NCI-H82 treated with DMSO at 0.1 percent for 48 hours (cell line): ENCODE measurements around the gene NNAT.
"Not testable (repeated sequence)": the region's sequence is repeated elsewhere in the genome, so short reads cannot be mapped to it uniquely, and the experiment has no call there.

Source experiments
- DNase-seq: peaks from one replicate; lab custom pipeline; 2025; ENCODE audit not compliant: unreplicated experiment; lab: John Stamatoyannopoulos, UW

Gene NNAT

DNA sequence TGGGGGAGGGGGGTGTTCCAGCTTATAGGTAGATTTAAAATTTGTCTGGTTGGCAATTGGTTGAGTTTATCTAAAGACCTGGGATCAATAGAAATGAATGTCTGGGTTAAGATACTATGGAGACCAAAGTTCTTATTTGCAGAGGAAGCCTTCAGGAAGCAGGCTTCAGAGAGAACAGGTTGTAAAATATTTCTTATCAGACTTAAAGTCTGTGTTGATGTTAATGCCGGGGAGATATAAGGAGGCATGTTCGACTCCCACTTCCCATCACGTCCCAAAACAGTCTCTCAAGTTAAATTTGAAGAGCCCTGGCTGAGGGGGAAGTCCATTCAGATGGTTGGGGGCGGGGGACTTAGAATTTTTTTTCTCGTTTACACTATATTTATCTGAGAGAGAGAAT, 19.0 kb downstream of the NNAT start:
- DNase-seq, result no peak

DNA sequence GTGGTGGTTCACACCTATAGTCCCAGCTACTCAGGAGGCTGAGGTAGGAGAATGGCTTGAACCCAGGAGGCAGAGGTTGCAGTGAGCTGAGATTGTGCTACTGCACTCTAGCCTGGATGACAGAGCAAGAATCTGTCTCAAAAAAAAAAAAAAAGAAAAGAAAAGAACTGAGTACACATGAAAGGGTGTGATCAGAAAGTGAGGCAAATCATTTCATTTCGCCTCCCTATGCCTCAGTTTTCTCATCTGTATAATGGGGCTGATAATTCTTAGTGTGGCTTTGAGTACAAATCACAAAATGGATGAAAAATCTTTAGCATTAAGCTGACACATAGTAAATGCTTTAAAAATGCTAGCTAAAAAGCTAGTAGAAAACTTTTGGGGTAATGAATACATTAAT, 19.8 kb downstream of the NNAT start:
- DNase-seq, result not testable (repeated sequence)

DNA sequence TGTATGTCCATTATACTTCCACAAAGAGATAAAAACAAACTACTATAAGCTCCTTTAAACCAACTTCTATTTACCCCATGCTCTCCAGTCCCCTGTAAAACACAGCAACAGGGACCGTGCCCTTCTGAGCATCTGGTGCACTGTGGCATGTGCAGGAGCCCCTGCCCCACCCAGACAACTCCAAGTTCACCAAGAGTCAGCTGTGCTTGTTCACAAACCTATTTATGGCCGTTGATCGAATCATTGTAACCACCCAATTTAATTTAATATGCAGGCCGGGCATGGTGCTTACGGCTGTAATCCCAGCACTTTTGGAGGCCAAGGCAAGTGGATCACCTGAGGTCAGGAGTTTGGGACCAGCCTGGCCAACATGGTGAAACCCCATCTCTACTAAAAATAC, 20.3 kb downstream of the NNAT start:
- DNase-seq, result no peak

DNA sequence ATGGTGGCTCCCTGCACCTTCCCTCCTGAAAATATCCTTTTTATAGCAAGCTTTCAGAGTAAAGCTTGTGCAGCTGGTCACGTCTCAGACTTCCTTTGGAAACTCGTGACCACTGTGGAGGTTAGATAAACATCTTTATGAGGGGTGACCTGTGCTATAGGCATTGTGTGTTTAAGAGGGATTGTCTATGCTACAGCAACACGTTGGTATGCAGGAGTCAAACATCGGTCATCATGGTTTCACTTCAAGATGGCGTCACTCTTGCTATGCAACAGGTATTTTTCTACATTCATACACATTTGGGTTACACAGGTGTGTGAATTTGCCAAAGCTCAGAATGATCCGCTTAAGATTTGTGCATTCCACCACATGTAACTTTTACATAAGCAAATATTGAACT, 21.2 kb downstream of the NNAT start:
- DNase-seq, result no peak

DNA sequence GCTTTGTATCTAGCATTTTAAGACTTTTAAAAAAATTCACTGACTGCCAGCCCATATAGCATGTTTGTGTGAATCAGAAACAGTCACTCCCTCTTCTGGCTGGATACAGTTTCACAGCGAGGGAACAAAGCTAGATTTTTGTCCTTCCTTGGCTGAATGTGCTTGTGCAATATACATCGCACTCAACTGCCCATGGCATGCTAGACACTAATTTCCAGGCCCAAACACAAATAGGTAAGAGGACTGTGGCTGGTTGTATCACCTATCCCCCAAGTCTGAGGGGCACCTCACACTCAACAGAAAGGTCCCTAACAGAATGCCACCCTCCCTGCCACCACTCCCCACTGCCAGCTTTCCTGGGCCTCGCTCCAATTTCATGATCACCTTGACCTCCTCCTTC, 22.8 kb downstream of the NNAT start:
- no peak for DNase-seq

DNA sequence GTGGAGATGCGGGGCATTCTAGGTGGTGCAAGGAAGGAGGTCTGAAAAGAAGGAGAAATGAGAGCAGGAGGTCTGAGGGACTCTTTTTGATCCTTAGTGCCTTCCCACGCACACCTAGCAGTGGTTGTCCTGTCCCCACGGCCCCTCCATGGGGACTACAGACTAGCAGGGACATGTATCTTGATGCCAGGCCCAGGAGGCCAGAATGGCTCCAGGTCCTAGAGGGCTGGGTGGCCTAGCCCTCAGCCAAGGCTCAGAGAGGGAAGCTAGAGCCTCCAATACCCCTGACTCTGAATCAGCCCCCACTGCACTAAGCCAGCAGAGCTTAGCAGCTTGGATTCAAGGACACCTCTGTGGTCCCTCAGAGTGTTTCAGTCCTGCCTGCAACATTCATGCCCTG, 23.3 kb downstream of the NNAT start:
- no peak for DNase-seq

DNA sequence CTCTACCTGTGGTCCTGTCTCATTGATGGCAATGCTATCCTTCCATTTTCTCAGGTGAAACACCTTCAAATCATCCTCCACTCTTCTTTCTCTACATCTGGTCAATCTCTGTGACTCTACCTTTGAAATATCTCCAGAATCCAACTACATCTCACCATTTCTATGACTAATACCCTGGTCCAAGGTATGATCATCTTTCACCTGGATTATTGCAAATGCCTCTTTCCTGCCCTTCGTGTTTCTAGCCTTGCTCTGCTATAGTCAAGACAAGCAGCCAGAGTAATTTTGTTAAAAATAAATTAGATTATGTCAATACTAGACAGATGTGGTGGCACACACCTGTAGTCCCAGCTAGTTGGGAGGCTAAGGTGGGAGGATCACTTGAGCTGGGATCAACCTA, 24.5 kb downstream of the NNAT start:
- DNase-seq, result no peak

DNA sequence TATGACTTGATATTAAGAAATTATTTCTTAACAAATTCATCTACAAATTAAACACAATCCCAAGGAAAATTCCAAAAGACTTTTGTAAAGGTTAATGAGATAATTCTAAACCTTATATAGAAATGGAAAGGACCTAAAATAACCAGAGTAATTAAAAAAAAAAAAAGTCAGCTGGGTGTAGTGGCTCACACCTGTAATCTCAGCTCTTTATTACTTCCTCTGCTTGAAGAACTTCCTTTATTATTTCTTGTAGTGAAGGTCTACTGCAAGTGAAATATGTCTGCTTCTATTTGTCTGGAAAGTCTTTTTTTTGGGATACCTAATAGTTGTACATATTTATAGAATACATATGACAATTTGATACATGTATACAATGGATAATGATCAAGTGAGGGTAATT, 26.9 kb downstream of the NNAT start:
- DNase-seq, result no peak

DNA sequence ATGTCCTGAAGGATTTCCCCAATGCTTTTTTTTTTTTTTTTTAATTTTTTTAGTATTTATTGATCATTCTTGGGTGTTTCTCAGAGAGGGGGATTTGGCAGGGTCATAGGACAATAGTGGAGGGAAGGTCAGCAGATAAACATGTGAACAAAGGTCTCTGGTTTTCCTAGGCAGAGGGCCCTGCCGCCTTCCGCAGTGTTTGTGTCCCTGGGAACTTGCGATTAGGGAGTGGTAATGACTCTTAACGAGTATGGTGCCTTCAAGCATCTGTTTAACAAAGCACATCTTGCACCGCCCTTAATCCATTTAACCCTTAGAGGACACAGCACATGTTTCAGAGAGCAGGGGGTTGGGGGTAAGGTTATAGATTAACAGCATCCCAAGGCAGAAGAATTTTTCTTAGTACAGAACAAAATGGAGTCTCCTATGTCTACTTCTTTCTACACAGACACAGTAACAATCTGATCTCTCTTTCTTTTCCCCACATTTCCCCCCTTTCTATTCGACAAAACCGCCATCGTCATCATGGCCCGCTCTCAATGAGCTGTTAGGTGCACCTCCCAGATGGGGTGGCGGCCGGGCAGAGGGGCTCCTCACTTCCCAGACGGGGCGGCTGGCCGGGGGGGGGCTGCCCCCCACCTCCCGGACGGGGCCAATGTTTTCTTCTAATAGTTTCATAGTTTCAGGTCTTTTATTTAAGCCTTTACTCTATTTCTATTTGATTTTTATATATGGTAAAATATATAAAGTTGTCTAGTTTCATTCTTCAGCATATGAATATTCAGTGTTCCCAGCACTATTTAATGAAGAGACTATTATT, 29.3 kb downstream of the NNAT start:
- DNase-seq, result peak; percentile 29

DNA sequence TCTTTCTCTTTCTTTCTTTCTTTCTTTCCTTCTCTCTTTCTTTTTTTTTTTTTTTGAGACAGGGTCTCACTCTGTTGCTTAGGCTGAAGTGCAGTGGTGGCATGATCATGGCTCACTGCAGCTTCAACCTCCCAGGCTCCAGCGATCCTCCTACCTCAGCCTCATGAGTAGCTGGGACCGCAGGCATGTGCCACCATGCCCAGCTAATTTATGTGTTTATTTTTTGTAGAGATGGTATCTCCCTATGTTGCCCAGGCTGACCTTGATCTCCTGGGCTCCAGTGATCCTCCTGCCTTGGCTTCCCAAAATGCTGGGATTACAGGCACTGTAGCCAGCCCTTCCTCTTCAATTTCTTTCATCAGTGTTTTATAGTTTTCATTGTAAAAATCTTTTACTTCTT, 30.6 kb downstream of the NNAT start:
- not testable (repeated sequence) for DNase-seq

DNA sequence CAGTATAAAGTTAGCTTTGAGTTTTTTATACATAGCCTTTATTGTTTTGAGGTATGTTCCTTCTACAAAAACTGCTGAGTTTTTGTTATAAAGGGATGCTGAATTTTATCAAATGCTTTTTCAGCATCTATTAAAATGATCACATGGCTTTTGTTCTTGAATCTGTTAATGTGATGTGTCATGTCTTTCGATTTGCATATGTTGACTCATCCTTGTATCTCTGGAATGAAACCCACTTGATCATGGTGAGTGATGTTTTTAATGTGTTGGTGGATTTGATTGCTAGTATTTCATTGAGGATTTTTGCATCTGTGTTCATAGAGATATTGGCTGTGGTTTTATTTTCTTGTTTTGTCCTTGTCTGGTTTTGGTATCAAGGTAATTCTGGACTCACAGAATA, 31.4 kb downstream of the NNAT start:
- no peak for DNase-seq

DNA sequence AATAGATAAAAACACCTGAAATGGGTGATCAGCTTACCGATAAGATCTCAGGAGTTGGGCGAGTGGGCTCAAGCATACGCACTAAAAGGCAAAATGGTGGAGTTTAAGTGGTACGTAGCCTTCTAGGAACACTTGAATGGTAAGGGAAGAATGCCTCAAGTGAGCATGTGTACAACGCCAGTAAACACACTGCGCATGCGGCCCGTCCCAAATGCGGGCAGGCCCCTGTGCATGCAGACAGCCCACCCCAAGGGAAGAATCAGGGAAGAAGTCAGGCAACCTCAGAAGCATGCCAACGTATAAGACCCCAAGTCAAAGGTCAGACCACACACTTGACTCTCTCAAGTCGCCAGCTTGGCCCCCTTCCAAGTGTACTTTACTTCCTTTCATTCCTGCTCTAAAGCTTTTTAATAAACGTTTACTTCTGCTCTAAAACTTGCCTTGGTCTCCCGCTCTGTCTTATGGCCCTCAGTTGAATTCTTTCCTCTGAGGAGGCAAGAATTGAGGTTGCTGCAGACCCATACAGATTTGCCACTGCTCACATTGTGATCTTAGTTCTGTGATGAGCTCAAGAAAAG, 33.8 kb downstream of the NNAT start:
- DNase-seq, result not testable (repeated sequence)

DNA sequence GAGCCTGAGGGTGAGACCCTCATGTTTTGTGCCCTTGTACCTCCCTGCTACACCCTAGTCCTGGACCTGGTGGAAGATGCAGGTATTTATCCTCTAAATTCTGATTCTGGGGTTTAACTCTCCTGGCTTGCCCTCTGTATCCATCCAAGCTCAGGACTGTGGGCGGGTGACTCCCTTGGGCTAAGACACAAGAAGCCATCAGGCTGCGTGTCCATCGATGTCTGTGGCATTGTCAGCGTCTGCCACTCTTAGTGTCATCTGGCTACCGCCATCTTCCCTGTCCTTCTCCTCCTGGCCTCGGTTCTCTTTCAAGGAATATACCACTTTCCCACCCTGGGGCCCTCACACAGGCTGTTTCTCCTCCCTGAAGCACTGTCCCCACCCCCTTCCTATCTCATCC, 35.5 kb downstream of the NNAT start:
- DNase-seq, result no peak

DNA sequence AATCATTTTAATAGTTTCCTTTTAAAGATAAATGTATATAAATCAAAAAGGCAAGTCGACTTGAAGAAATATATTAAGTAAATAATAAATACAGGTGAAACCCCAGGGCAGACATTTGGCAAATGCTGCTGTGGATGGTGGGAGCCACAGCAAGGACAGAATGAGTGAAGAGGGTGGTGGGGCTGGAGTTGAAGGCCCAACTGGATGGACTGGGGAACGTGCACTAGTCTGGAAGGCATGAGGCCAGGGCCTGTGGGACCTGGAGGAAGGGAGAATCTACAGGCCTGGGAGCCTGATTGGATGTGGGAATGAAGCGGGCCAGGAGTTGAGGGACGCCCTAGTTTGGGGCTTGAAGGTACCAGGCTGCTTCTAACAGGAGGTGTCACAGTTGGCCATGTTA, 37.3 kb downstream of the NNAT start:
- DNase-seq, result no peak

DNA sequence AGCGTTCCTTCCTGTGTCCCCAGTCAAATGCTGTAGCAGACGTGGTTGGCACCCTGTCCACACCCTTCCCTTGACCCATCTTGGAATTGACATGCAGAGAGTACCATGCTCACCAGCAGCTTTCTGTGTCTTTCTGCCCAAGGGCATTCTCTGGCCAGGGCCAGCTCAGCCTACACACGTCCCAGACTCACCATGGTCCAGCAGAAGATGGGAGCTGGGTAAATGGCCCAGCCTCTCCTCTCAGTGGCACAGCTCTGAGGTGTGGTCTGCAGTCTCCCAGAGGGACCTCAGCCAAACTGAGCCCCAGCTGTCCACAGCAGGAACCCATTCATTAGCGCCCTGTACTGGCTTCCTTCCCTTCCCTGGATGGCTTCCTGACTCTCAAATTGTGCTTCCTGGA, 37.7 kb downstream of the NNAT start:
- DNase-seq, result no peak

DNA sequence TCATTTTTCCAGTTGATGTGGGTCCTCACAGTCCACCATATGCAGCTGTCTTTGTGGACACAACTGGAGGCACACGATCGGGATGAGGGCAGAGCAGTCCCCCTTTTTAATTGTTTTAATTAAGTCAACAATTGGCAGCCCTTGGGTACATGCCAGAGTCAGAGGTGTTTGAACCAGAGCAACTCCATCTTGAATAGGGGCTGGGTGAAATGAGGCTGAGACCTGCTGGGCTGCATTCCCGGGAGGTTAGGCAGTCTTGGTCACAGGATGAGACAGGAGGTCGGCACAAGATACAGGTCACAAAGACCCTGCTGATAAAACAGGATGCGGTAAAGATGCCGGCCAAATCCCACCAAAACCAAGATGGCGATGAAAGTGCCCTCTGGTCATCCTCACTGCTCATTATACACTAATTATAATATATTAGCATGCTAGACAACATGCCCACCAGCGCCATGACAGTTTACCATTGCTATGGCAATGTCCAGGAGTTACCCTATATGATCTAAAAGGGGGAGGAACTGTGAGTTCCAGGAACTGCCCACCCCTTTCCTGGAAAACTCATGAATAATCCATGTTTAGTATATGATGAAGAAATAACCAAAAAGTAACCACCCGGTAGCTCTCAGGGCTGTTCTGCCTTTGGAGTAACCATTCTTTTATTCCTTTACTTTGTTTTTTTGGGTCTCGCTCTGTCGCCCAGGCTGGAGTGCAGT, 38.4 kb downstream of the NNAT start:
- no peak for DNase-seq

DNA sequence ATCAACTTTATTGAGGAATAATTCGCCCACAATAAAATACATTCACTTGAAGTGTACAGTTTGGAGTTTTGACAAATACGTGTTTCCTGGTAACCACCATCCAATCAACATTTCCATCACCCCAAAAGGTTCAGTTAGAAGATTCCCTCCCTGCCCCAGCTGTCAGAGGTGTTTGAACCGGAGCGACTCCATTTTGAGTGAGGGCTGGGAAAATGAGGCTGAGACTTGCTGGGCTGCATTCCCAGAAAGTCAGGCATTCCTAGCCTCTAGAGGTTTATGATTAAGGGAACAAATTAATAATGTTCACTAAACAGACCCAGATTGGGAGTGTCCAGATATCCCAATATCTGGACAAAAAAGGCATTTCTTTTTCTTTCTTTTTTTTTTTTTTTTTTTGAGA, 39.6 kb downstream of the NNAT start:
- DNase-seq, result no peak

DNA sequence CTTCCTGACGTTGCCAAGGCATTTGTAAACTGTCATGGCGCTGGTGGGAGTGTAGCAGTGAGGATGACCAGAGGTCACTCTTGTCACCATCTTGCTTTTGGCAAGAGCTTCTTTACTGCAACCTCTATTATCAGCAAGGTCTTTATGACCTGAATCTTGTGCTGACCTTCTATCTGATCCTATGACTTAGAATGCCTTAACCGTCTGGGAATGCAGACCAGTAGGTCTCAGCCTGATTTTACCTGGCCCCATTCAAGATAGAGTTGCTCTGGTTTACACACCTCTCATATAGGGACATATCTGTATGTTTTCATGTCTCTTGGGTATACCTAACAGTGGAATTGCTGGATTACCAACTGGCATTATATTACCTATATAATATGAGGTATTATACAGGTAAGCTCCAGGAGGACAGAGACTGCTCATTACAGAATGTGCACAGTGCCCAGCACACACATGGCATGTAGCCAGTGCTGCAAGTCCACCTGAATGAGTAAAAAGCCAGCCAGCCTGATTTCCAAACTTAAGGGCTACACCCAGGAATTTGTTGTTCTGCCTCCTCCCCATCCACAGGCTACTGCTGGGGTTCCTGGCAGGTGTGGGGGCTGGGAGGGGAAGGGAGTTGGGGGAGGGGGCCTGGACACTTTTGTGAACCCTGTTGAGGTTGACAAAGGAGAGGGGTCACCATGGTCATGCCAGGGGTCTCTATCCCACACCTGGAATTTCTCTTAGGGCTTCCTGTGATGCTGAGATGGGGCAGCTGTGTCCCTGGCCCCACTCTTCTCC, 41.8 kb downstream of the NNAT start:
- DNase-seq, result no peak

DNA sequence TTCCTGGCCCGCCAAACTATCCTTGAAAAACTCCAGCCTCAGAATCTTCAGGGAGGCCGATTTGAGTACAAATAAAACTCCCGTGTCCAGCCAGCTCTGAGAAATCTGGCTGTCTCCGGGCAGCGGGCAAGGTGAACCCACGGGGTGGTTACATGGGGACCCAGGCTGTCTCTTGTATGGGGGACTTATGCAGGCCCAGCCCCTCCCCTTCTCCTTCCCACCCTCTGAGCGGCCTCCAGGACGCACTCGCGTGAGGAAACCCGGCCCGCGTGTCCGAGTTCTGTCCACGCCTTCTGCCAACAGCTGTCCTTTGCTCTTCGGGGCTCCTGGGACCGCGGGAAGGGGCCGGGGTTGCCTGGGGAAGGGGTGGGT, 43.0 kb downstream of the NNAT start:
- DNase-seq, result no peak

DNA sequence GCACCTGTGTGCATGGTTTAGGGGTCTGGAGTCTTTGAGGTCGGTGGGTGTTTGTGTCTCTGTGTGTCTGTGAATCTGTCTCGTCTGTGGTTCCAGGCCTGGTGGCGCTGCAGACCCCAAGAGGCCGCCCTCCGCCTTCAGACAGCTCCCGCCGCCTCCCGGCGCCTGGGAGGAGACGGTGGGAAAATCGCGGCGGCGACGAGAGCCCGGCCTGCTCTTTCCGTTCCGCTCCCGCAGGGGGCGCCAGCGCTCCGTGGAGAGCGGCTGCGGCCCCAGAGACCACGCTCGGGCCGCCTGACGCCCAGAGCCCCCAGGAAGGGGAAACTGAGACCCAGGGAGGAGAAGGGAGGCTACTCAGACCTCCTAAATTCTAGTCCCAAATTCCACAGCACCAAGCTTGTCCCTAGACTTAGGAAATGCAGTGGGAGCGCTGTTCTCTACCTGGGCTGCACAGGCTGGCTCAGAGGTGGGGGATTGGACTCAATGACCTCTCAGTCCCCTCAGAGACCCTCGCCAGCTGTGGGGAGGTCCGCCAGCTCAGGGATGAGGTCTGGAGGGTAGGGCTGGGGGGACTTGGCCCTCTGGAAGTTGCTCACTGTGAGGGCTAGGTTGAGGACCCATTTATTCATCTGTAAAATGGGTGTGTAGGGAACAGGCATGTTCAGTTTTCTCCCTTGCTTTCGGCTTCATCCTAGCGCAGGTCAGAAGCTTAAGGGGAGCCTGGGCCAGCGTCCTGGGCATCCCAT, 43.5 kb downstream of the NNAT start:
- DNase-seq, result peak; percentile 50
